Ramos (cell line): ENCODE data around the gene SBF1.

Experiments
- in situ Hi-C: fragments of 300-500 bp; cut with MboI; formaldehyde crosslinking; loops from one replicate; pipeline ENCODE4 v1.14.3; 2022; ENCODE audit warnings: low sequenced_read_pairs; ENCODE audit not compliant: unreplicated experiment

SBF1 gene

DNA sequence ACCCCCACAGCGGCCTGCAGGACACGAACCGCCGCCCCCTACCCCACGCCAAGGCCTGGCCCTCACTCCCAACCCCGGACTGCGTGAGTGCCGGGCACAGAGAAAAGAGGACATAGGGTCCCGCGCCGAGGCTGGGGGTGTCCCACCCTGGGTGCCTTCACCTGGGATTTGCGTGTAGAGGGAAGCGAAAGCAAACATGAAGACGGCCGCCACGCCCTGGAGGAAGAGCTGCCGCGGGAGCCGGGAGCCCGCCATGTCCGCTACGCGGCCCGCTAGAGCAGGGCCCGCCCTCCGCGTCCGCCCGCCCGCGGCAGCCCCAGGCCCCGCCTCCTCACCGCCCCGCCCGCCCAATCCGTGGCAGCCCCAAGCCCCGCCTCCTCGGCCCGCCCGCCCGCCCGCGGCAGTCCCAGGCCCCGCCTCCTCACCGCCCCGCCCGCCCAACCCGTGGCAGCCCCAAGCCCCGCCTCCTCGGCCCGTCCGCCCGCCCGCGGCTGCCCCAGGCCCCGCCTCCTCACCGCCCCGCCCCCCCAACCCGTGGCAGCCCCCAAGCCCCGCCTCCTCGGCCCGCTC, 32.7 kb upstream of the SBF1 start, which contains the start of gene LMF2:
Gene LMF2 (minus strand): TSS at position 282 of the 570 bp plus-strand sequence. CDS start 27 bp downstream, at position 255.
- in situ Hi-C loops = no loop called here

DNA sequence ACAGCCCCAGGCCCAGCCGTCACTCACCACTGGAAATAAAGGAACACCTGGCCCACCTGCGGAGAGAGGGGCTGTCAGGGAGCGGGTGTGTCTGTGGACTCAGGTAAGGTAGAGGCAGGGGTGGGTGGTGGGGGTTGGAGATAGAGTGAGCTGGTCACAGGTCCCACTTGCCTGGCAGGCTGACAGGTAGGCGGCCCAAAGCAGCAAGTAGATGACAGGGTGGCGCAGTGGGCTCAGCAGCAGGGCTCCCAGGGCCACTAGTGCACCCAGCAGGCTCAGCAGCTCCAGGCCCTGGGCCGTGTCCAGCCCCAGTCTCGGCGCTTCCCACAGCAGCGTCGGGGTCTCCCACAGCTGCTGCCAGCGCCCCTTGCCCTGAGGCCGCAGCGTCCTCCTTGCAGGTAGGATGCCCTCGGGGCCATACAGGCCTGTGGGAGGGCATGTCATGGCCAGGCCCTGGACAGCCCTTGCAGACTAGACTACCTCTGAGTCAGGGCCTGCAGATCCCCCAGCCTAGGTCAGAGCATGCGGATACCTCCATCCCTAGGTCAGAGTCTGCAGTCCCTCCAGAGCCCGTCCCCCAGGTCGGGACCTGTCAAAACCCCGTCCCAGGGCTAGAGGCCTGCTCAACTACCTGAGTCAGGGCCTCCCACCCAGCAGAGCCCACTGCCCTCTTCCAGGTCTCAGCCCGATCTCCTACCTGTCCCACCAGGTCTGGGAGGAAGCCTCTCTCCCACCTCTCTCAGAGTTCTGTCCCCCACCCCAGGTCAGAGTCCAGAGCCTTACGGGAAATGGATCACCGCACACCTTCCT, 32.0 kb upstream of the SBF1 start:
- in situ Hi-C loops = no loop called here

DNA sequence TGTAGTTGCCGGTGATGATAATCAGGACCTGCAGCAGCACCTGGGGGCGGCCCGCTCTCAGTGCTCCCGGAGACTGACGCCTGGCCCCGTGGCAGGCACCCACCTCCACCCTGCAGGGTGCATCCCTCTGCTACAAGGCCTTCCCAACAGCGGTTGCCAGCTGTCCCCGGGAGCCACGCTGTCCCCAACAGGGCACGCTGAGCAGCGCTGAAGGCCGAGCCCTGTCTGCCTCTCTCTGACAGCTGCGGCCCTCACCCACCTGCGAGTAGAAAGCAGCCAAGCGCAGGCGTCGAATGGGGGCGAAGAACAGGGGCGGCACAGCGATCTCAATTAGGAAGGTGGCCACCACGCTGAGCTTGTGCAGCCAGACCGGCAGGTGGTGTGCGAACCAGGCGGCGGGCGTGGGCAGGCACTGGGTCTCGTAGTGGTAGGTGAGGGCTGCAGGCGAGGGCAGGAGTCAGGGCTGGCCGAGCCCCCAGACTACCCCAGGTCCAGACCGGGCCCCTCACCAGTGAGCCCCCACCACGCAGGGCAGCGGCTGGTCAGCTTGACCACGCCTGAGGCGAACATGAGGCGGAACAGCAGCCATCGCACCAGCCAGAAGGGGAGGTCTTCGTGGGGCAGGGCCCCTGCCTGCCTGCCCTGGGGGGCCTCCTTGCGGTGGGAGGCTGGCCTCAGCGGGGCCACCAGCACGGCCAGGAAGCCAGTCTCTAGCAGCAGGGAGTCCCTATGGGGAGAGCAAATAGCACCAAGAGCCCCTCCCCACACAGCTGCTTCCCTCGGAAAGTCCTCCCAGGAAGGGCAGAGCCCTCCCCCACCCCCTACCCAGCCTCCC, 31.2 kb upstream of the SBF1 start:
- in situ Hi-C loops = no loop called here

DNA sequence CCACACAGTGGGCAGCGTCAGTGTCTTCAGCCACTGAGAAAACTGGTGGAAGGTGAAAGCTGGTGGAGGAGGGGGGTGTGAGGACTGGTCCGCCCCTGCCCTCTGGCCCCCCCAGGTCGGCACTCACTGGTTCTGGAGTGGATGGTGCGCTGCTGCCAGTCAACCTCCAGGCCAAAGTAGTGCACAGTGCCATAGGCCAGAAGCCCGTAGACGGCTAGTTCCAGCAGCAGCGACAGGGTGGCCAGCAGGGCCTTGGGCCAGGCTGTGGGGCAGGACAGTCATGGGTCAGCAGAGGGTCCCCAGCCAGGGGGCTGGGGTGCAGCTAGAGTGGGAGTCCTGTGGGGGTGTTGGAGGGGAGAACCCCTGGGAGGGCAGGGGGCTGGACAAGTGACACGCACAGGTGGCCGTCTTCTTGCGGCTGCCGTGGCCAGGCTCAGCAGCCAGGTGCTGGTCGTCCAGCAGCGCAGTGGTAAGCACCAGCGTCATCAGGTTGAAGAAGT, 30.5 kb upstream of the SBF1 start:
- in situ Hi-C loops = no loop called here

DNA sequence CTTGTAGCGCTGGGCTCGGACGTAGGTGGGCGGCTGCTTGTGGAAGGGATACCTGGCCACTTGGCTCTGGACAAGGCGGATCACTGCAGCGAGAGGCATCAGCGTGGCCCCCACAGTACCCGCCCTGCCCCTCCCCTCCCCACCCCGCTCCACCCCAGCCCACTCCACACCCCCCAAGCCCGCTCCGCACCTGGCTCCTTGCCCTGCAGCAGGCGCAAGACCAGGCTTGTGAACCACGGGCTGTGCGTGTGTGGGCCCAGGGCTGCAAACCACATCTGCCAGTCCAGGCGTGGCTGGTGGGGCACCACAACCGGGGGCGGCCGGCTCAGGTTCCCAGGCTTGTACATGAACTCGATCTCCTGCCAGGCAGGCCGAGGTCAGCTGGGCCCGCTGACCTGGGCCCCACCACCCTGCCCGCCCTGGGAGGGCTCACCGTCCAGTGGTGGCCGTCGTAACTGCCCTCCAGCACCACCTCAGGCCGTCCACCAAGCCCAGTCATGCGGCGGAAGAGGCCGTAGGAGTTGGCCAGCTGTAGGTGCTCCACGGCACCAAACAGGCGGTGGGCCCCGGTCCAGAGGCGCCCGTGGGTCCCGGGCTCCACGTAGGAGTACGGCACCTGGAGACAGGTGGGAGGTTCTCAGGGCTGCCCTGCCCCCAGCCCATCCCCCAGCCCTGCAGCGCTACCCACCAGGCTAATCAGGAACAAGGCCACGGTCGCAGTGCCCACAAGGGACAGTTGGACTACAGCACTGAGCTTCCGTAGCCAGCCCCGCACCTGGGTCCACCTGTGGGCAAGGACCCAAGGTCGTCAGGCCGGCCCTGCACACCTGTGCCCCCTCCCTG, 29.8 kb upstream of the SBF1 start:
- in situ Hi-C loops = no loop called here

DNA sequence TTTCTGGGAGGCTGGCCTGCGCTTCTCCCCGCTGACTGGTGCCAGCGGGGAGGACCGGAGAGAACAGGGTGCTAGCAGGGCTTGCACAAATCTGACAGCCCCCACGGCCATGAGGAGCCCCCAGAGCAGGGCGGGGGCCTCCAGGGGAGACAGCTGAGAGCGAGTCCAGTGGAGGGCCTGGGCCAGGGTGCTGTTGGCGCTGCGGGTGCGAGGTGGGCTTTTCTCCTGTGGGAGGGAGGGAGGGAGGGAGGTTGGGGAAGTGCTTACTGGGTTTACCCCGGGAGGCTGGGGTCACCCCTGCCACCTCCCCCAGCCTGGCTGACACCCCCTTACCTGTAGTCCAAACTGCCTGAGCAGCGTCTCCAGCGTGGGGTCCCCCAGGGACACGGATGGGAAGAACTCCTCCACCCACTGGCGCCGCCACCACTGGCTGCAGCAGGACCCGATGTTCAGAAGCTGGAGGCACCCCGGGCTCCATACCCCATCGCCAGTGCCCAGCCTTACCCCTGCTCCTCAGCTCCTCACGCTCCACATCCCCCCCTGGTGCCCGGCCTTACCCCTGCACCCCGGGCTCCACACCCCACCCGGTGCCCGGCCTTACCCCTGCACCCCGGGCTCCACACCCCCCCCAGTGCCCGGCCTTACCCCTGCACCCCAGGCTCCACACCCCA, 28.8 kb upstream of the SBF1 start:
- in situ Hi-C loops = no loop called here

DNA sequence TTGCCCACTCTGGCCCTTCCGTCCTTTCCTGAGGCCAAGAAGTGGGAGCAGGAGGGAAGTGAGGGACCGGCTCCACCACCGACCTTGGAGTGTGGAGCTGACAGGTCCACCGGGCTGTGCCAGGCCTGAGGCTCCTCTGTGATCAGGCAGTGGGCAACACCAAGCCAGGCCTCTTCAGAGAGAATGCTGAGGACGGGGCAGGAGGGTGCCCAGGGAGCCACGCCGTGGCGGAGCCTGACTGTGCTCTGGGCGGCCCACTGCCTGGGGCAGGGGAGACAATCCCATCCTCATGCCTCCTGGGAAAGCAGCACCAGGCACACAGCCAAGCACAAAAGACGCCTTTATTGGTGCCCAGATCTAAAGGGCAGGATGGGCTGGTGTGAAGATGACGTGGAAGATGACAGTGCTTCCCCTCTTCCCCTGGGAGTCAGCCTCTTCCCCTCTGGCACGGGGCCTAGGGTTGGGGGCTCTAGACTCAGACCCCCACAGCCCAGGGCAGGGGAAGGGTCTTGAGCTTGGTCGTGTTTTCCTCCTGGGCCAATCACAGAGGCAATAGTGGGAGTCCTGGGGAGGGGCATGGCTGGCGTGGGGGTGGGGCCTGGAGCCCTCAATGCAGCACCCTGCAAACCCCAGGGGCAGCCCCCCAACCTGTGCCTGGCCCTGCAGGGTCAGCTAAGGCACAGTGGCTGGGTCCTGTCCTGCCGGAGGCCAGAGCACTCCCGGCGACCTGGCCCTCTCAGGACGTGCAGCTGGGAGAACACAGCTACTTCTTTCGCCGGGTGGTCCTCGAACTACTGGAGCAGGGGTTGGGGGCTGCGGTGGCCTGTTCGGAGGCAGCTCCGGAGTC, 28.0 kb upstream of the SBF1 start:
- in situ Hi-C loops = no loop called here

DNA sequence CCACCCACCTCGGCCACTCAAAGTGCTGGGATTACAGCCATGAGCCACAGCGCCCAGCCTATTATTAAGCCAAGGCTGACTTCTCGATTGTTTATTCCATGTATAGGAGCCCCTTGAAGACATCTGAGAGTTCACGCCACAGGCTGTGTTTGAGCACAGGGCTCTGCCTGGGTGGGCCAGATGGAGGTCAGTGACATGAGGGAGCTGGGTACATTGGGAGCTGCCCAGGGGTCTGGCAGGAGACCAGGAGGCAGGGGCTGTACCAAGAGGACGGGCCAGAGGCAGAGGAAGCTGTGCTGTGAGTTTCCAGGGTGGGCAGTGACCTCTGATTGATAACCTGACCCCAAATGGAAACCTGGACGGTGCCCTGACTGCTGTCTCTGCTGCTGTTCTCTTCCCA, 27.3 kb upstream of the SBF1 start:
- in situ Hi-C loops = no loop called here

DNA sequence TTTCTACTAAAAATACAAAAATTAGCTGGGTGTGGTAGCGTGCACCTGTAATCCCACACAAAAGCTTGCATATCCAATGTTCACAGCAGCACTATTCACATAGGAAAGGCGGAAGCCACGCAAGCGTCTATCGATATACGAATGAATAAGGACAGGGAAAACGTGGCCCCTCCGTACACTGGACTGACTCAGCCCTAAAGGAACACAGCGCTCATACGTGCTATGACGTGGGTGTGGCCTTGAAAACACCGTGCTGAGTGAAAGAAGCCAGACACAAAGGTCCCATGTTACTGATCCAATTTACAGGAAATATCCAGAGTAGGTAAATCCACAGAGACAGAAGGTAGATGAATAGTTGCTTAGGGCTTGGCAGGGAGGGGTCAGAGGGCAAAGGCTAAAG, 25.6 kb upstream of the SBF1 start:
- in situ Hi-C loops = no loop called here

DNA sequence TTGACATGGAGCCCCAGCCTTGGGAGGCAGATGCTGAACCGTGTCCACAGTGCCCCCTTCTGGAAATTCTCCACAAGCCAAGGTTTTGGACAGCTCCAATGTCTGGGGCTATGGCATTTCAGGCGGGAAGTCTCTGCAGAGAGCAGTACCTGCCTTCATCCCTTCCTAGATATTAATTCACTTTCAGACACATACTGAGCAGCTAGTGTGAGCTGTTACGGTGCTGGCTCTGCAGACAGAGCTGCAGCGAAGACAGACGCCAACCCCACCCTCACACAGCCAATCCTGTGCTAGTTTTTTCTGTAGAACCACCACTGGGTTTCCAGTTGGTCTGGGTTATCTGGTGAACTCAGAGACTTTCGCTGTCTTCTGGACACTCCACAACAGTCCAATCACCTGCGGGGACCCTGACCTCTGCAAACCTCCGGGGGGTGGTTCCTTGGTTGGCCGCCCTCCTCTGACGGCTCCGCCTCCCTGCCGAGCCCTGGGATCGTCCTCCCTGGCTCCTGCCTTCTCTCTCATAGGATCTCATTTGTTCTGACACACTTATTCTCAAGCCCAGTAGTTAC, 23.6 kb upstream of the SBF1 start:
- in situ Hi-C loops = no loop called here

DNA sequence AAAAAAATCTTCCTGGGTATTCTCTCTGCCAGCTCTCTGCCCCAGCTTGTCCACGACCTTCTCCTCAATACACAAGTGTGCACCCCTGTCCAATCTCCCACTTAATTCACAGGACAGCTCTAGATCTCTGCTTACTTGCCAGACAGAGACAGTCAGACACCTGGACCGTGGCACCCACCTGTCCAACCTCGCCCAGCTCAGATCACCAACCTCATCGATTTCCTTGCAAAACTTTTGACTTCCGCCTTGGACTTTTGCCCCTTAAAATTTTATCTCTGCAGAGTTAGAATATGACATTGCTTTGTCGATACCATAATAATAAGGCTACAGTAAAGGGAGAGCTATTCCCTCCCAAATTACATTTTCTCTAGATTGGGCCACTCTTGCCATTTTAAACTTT, 22.3 kb upstream of the SBF1 start:
- in situ Hi-C loops = no loop called here

DNA sequence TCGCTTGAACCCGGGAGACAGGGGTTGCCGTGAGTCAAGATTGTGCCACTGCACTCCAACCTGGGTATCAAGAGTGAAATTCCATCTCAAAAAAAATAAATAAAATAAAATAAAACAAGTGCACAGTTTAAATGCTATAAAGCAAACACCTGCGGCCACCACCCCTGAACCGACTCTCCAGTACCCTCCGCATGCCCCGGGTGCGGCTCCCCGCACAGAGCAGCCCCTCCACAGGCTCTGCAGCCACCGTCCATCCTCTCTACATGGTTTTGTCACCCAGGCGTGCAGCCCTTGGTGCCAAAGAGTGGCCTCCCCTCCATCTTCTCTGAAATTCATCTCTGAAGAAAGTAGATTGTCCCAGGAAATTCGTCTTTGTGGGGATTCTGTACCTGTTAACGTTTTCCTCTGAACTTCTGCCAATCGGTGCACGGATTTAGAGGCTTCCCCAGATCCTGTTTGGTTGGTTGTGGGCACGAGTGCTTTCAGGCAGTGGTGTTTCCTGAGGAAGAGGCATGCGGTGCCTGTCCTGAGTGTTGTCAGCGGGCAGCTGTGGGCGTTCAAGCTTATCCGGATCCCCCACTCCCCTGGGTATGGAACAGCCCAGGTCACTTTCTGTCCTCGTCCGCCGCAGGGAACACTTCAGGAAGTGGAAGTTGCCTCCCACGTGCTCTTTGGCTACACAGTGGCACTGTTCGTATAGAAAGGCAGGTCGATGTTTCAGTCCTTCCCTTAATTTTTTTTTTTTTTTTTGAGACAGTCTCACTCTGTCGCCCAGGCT, 15.9 kb upstream of the SBF1 start:
- in situ Hi-C loops = no loop called here

DNA sequence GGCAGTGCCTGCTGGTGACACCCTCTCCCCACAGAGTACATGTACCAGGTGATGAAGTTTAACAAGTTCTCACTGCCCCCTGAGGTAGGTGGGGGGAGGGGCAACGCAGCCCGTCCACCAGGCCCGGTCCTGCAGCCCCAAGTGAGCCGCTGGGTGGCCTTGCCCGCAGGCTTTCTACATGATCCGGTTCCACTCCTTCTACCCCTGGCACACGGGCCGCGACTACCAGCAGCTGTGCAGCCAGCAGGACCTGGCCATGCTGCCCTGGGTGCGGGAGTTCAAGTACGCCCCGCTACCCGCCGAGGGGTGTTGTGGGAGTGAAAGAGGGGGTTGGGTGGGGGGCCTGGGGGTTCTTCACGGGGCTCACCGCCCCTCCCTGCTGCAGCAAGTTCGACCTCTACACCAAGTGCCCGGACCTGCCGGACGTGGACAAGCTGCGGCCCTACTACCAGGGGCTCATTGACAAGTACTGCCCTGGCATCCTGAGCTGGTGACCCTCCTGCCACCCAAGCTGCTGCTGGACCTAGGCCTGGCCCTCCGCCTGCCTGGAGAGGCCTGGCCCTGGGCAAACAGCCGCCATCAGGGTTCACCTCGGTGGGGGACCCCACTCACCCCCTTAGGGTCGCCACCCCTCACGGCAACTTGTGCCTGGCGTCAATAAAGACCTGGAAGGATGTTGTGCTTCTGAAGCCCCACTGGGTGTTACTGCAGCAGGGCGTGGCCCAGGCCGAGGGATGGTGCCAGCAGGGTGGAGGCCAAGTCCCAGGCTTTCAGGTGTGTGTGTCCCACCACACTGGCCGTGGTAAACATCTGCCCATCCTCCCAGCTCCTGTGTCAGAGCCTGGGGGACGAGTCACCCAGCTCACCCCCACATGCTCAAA, 14.8 kb upstream of the SBF1 start:
- in situ Hi-C loops = no loop called here

DNA sequence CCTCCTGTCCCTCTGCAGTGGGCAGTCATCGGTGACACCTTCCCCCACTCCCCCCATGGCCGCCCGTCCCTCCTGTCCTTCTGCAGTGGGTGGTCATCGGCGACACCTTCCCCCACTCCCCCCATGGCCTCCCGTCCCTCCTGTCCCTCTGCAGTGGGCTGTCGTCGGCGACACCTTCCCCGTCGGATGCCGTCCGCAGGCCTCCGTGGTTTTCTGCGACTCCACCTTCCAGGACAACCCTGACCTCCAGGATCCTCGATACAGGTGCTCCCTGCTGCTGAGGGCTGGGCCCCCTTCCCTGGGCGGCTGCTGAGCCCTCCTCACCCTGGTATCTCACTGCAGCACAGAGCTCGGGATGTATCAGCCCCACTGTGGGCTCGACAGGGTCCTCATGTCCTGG, 14.1 kb upstream of the SBF1 start:
- in situ Hi-C loops = no loop called here

DNA sequence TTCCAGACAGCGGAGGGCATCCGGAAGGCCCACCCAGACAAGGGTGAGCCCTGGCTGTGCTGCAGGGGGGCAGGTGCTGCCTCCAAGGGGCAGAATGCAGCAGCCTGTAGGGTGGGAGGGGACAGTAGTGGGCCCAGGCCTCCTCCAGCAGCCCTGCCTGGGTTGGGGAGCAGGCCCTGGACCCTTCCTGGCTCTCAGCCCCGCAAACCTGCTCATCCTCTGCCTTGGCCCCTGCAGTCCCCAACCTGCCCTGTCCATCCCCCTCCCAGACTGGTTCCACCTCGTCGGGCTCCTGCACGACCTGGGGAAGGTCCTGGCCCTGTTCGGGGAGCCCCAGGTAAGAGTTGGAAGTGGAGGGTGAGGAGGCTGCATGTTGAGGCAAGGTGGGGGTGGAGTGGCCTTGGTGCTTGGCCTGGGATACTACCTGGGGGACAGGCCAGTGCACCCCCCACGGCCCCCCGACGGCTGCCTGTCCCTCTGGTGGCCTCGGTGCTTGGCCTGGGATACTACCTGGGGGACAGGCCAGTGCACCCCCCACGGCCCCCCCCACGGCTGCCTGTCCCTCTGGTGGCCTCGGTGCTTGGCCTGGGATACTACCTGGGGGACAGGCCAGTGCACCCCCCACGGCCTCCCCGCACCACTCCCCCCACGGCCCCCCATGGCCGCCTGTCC, 13.3 kb upstream of the SBF1 start:
- in situ Hi-C loops = no loop called here
